ENCODE data around the gene EXOC4.

- TF ChIP-seq CTCF (IDR thresholded peaks at IDR 0.05 in 4 of 5, conservative IDR thresholded peaks at IDR 0.05 in 1 of 5) (no peak), POLR2A (IDR thresholded peaks at IDR 0.05) (no peak)
Observed at GRCh38 chr7:133613250-133613790, 360.4 kb downstream of the EXOC4 start.

Data from gastrocnemius medialis (tissue), 4 donors.